Trophoblast cell (in vitro differentiated cells and primary cell): ENCODE measurements around the gene C10orf62.
A peak's percentile ranks its signal among the peaks of the same experiment; 100 is the strongest.

Experiments
- DNase-seq, 2 donors: peaks; one replicate each; pipeline ENCODE4 v3.0.0-alpha.2; 2016
- H2AFZ ChIP-seq: 2 replicates; pipeline ENCODE4 v1.6.1; 2013; ENCODE audit warnings: low read length, moderate library complexity, mild to moderate bottlenecking; ENCODE audit not compliant: insufficient read depth, poor library complexity
- H2AK5ac ChIP-seq: 2 replicates; pipeline ENCODE4 v1.6.1; 2013; ENCODE audit warnings: mild to moderate bottlenecking, low read length
- H2BK120ac ChIP-seq: 2 replicates; pipeline ENCODE4 v1.6.1; 2013; ENCODE audit warnings: low read length, mild to moderate bottlenecking, moderate library complexity; ENCODE audit not compliant: insufficient read depth, poor library complexity
- H2BK12ac ChIP-seq: 2 replicates; pipeline ENCODE4 v1.6.1; 2013; ENCODE audit warnings: mild to moderate bottlenecking, low read length, moderate library complexity
- H2BK5ac ChIP-seq: 2 replicates; pipeline ENCODE4 v1.6.1; 2013; ENCODE audit warnings: low read length, low read depth, moderate library complexity, mild to moderate bottlenecking; ENCODE audit not compliant: poor library complexity
- H3K14ac ChIP-seq: 2 replicates; pipeline ENCODE4 v1.6.1; 2013; ENCODE audit warnings: mild to moderate bottlenecking, low read length
- H3K18ac ChIP-seq: 2 replicates; pipeline ENCODE4 v1.6.1; 2013; ENCODE audit warnings: mild to moderate bottlenecking, low read length
- H3K23ac ChIP-seq: 2 replicates; pipeline ENCODE4 v1.6.1; 2013; ENCODE audit warnings: low read length
- H3K27ac ChIP-seq: 2 replicates; pipeline ENCODE4 v1.5.1; 2013; ENCODE audit warnings: low read depth, mild to moderate bottlenecking, inconsistent platforms, low read length, moderate library complexity
- H3K27me3 ChIP-seq: 2 replicates; pipeline ENCODE4 v1.6.1; 2013; ENCODE audit warnings: inconsistent platforms, mild to moderate bottlenecking, low read length, moderate library complexity; ENCODE audit not compliant: insufficient read depth
- H3K36me3 ChIP-seq, 2 experiments: 1 replicate in 1 of 2; 2 replicates in 1 of 2; pipeline ENCODE4 v1.6.1; 2013; ENCODE audit warnings: low read length in 2 of 2, mild to moderate bottlenecking in 2 of 2, moderate library complexity in 1 of 2; ENCODE audit not compliant: insufficient read depth in 2 of 2, control insufficient read depth in 1 of 2
- H3K4ac ChIP-seq: 2 replicates; pipeline ENCODE4 v1.6.1; 2013; ENCODE audit warnings: low read depth, mild to moderate bottlenecking, low read length, moderate library complexity
- H3K4me1 ChIP-seq, 2 experiments: 1 replicate in 1 of 2; 2 replicates in 1 of 2; pipeline ENCODE4 v1.6.1; 2013; ENCODE audit warnings: low read length in 2 of 2, mild to moderate bottlenecking in 2 of 2, moderate library complexity in 1 of 2; ENCODE audit not compliant: insufficient read depth in 2 of 2, control insufficient read depth in 1 of 2
- H3K4me2 ChIP-seq: 2 replicates; pipeline ENCODE4 v1.6.1; 2013; ENCODE audit warnings: inconsistent platforms, mild to moderate bottlenecking, low read length, moderate library complexity
- H3K4me3 ChIP-seq: 2 replicates; pipeline ENCODE4 v1.5.1; 2013; ENCODE audit warnings: mild to moderate bottlenecking, low read depth, low read length, inconsistent platforms
- H3K79me1 ChIP-seq: one replicate; pipeline ENCODE4 v1.6.1; 2013; ENCODE audit warnings: low read length
- H3K79me2 ChIP-seq: 2 replicates; pipeline ENCODE4 v1.6.1; 2013; ENCODE audit warnings: low read length, mild to moderate bottlenecking; ENCODE audit not compliant: control insufficient read depth, insufficient read depth, poor library complexity
- H3K9ac ChIP-seq: 2 replicates; pipeline ENCODE4 v1.6.1; 2013; ENCODE audit warnings: mild to moderate bottlenecking, low read length
- H3K9me3 ChIP-seq: 2 replicates; pipeline ENCODE4 v1.6.1; 2013; ENCODE audit warnings: low read depth, mild to moderate bottlenecking, control low read depth, inconsistent platforms, low read length; ENCODE audit not compliant: insufficient read depth
- H4K12ac ChIP-seq: 2 replicates; pipeline ENCODE4 v1.6.1; 2013; ENCODE audit warnings: low read depth, mild to moderate bottlenecking, low read length, moderate library complexity
- H4K8ac ChIP-seq: 2 replicates; pipeline ENCODE4 v1.6.1; 2013; ENCODE audit warnings: low read depth, mild to moderate bottlenecking, low read length, moderate library complexity
- H4K91ac ChIP-seq: one replicate; pipeline ENCODE4 v1.6.1; 2013; ENCODE audit warnings: low read depth, mild to moderate bottlenecking, low read length, moderate library complexity
- WGBS: extraction: QIAGEN DNeasy Blood & Tissue Kit; methylation state at CpG from one replicate; pipeline ENCODE4 v1.1.7; 2013; ENCODE audit warnings: missing lambda C conversion rate; ENCODE audit not compliant: insufficient read length, insufficient coverage; ENCODE audit errors: extremely low coverage; 5-methylcytosine and 5-hydroxymethylcytosine counted together

C10orf62 gene

DNA sequence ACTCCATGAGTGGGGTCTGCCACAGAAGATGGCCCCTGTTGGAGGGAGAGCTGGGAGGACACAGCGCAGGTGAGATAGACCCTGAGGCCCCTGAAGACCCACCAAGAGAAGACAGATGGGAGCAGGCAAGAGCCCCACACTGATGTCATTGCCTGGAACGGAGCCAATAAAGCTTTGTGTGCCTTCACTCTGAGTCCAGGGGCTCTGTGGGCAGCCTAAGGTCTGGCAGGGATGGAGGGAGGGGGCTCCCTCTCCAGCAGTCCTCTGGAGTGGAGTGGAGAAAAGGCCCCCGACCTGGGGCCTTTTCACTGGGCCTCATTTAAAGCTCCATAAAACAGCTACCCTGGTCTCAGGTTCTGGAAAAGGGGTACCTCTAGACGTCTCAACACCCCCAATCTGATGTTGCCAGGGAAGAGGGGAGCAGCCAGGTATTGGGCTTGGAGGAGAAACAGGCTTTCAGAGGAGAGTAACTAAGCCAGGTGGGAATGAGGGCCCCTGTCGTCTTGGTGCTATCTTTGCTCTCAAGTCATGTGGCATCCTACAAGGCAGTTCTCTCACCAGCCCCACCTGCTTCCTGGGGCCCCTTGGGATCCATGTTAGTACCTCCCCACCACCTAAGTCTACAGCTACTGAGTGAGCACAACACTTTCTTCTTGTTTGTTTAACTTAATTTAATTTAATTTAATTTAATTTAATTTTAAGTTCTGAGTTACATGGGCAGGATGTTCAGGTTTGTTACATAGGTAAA, 1.4 kb downstream of the C10orf62 start:
- Histone ChIP-seq H4K91ac (no peak overlapping the region), H2AFZ (no peak overlapping the region), H2BK120ac (no peak overlapping the region), H3K79me1 (no peaks in the 10 kb centered on the region), H2AK5ac (no peak overlapping the region), H4K8ac (no peak overlapping the region), H2BK12ac (no peak overlapping the region), H3K4me2 (no peak overlapping the region), H3K23ac (no peak overlapping the region), H3K14ac (no peak overlapping the region), H3K4ac (no peak overlapping the region), H3K4me1 (peaks cover 0 to under 1% of the 10 kb centered on the region in 2 experiments), H3K9me3 (peaks cover 3% of the 10 kb centered on the region), H3K4me3 (no peak overlapping the region), H3K9ac (no peak overlapping the region), H3K79me2 (no peaks in the 10 kb centered on the region), H3K36me3 (no peaks in the 10 kb centered on the region), H3K27me3 (no peaks in the 10 kb centered on the region), H3K18ac (no peak overlapping the region), H2BK5ac (no peak overlapping the region), H3K27ac (no peak overlapping the region), H4K12ac (no peak overlapping the region)
- no CpG with 5 or more reads among the region's 5 CpGs for WGBS
- DNase-seq = no peak

DNA sequence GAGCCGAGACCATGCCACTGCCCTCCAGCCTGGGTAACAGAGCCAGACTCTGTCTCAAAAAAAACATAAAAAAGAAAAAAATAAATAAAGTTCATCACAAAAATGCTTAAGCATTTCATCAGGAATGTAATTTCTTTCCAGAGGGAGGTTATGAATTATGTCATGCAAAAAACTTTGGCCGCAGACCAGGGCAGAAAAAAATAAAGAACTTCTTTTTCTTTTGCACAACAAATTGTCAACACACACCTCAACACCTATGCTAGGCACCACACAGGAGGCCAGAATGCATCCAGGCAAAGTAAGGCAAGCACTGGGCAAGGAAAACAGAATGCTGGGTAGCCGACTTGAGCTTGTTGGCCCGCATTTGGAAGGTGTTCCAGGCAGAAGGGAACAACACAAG, 3.9 kb downstream of the C10orf62 start:
- no peak overlapping the region for H4K12ac ChIP-seq
- no CpG with 5 or more reads among the region's 4 CpGs for WGBS
- H3K23ac ChIP-seq = no peak overlapping the region
- H3K18ac ChIP-seq = no peak overlapping the region
- peak overlapping the region; percentile 14 for H3K4me3 ChIP-seq
- no peak overlapping the region for H2BK12ac ChIP-seq
- H3K79me2 ChIP-seq = no peaks in the 10 kb centered on the region
- no peak overlapping the region for H2BK120ac ChIP-seq
- H3K4me1 ChIP-seq = peaks cover 4 to 6% of the 10 kb centered on the region in 2 experiments
- H3K36me3 ChIP-seq = no peaks in the 10 kb centered on the region
- no peak overlapping the region for H3K14ac ChIP-seq
- H3K27me3 ChIP-seq = no peaks in the 10 kb centered on the region
- DNase-seq = no peak
- no peak overlapping the region for H2AK5ac ChIP-seq
- H4K8ac ChIP-seq = no peak overlapping the region
- no peak overlapping the region for H4K91ac ChIP-seq
- H3K27ac ChIP-seq = no peak overlapping the region
- no peak overlapping the region for H2AFZ ChIP-seq
- no peak overlapping the region for H3K4me2 ChIP-seq
- H3K79me1 ChIP-seq = no peaks in the 10 kb centered on the region
- peaks cover 3% of the 10 kb centered on the region for H3K9me3 ChIP-seq
- H2BK5ac ChIP-seq = no peak overlapping the region
- no peak overlapping the region for H3K4ac ChIP-seq
- H3K9ac ChIP-seq = no peak overlapping the region

DNA sequence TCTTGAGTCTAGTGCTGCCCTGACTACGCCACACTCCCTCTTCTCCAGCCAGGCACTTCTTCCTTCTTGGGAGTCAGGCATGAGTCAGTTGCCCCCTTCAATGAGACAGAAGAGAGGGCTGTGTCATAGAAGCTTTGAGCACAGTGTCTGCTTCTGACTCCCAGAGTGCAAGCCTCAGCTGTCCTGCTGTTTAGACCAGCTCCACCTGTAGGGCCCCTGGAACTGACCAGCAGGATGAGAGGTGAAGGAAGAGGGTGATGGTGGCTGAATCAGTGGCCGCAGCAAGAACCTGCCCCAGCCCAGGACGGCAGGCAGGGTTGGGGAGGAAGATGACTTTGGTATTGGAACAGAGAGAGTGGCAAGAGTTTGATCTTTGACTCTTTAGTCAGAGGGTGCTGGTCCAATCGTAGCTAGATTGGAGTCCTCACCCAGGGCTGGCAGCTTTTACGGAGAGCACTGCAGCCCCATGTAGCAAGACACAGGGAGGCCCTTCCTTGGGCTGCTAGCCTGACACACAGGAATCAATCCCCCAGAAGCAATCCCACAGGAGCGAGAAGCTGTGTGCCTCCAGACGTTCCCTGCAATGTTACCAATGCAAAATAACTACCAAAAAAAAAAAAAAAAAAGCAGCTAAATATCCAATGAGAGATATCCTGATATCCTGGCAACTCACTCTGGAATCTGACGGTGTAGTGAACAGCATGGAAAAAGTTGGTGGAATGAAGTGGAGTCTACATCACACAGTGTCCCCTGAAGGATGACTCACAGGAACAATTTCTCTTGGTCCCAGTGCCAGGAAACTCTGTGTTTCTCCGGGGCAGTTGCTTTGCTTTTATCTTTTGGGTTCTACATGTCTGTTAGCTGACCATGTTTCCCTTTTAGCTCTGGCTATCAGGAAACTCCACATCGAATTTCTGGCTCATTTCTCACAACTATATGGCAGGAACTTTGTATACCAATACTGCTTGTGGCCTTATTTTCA, 6.9 kb downstream of the C10orf62 start:
- Histone ChIP-seq H3K79me2 (no peaks in the 10 kb centered on the region), H4K12ac (no peak overlapping the region), H3K4me2 (no peak overlapping the region), H4K8ac (no peak overlapping the region), H2AK5ac (no peak overlapping the region), H2BK12ac (no peak overlapping the region), H3K9me3 (no peaks in the 10 kb centered on the region), H4K91ac (no peak overlapping the region), H3K4ac (no peak overlapping the region), H2BK120ac (no peak overlapping the region), H3K18ac (no peak overlapping the region), H3K79me1 (no peaks in the 10 kb centered on the region), H3K4me3 (no peak overlapping the region), H2BK5ac (no peak overlapping the region), H3K27ac (no peak overlapping the region), H3K4me1 (peaks cover 4 to 6% of the 10 kb centered on the region in 2 experiments), H3K14ac (no peak overlapping the region), H3K23ac (no peak overlapping the region), H3K9ac (no peak overlapping the region), H2AFZ (no peak overlapping the region), H3K27me3 (no peaks in the 10 kb centered on the region), H3K36me3 (no peaks in the 10 kb centered on the region)
- DNase-seq = peak in 1 of 2 donors; percentile 34
- no CpG with 5 or more reads among the region's 10 CpGs for WGBS

- no CpG with 5 or more reads among the region's 2 CpGs for WGBS
- no peak overlapping the region for H3K9ac ChIP-seq
Observed at GRCh38 chr10:97597778-97598177, 8.3 kb downstream of the C10orf62 start.

More at GRCh38 chr10:97597778-97598177, 8.3 kb downstream of the C10orf62 start:
- Histone ChIP-seq H3K36me3 (no peaks in the 10 kb centered on the region), H3K9me3 (no peaks in the 10 kb centered on the region), H3K27ac (no peak overlapping the region), H3K4me1 (peaks cover 4 to 6% of the 10 kb centered on the region in 2 experiments), H3K79me2 (no peaks in the 10 kb centered on the region), H2BK12ac (peak overlapping the region; percentile 16), H3K4me2 (no peak overlapping the region), H2AFZ (no peak overlapping the region), H3K4me3 (no peak overlapping the region), H3K18ac (no peak overlapping the region), H4K8ac (no peak overlapping the region), H2BK5ac (no peak overlapping the region), H2AK5ac (no peak overlapping the region), H3K14ac (no peak overlapping the region), H2BK120ac (no peak overlapping the region), H3K27me3 (no peaks in the 10 kb centered on the region), H4K12ac (no peak overlapping the region), H3K4ac (no peak overlapping the region), H3K79me1 (no peaks in the 10 kb centered on the region), H4K91ac (no peak overlapping the region), H3K23ac (no peak overlapping the region)
- no peak for DNase-seq
